ENCODE data around the gene KCNH3.
"Not testable (repeated sequence)": the region's sequence is repeated elsewhere in the genome, so short reads cannot be mapped to it uniquely, and the experiment has no call there.

Gene KCNH3

DNA sequence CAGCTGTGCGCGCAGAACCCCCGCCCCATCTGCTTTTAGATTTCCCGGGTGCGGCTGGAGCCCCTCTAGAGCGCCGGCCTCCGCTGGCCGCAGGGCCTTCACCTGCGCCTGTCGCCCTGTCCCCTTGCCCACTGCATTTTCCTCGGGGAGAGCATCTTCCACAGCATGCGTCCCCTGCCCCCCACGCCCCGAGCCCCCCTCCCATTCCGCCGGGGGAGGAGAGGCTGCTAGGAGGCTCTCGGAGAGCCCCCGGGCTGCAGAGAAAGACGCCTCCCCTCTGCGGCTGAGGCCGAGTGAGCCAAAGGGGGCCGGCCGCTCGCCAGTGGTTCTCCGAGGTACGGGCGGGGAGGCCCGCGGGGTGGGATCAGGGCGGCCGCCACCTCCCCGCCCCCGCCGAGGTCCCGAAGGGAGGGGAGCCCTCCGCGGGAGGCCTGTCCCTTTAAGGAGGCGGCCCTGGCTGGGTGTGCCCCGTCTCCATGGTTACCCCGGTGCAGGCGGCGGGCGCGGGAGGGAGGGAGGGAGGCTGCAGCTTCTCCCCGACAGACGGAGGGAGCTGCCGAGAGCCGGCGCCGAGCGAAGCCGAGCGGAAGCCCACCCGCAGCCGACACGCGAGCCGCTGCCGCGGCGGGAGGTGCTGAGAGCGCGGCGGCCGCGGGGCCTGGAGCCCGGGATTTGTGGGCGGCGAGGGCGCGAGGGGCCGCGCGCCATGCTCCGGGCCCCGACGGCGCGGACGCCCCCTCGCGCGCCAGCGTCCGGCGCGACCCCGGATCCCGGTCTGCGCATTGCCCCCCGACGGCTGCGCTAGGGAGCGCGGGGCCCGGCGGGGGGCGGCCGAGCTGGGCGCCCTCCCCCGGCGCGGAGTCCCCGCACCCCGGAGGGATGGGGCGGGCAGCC lies at the start of gene KCNH3:
KCNH3 (plus strand) TSS at position 521 of the 894 bp plus-strand sequence. CDS start 387 bp downstream, outside the sequence.
- no peak for DNase-seq

- no peak for DNase-seq
Observed at GRCh38 chr12:49489154-49489553, 49.7 kb upstream of the KCNH3 start.

GRCh38 chr12:49489720-49490119 lies 49.1 kb upstream of the KCNH3 start:
- DNase-seq = no peak

GRCh38 chr12:49491823-49492222 lies 47.0 kb upstream of the KCNH3 start:
- DNase-seq = no peak

DNA sequence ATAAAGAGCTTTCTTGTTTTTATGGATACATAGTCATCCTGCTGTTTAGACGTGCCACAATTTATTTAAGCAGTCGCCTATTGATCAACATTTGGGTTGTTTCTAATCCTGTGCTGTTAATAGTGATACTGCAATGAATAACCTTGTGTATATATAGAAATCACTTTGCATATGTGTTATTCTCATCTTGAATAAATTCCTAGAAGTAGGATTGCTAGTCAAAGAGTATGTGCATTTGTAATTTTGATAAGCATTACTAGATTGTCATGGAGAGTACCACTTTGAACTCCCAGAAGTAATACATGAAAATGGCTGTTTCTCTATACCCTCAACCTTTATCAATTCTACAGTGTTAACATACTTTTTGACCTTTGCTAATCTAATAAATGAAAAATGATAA lies 44.9 kb upstream of the KCNH3 start:
- no peak for DNase-seq

DNA sequence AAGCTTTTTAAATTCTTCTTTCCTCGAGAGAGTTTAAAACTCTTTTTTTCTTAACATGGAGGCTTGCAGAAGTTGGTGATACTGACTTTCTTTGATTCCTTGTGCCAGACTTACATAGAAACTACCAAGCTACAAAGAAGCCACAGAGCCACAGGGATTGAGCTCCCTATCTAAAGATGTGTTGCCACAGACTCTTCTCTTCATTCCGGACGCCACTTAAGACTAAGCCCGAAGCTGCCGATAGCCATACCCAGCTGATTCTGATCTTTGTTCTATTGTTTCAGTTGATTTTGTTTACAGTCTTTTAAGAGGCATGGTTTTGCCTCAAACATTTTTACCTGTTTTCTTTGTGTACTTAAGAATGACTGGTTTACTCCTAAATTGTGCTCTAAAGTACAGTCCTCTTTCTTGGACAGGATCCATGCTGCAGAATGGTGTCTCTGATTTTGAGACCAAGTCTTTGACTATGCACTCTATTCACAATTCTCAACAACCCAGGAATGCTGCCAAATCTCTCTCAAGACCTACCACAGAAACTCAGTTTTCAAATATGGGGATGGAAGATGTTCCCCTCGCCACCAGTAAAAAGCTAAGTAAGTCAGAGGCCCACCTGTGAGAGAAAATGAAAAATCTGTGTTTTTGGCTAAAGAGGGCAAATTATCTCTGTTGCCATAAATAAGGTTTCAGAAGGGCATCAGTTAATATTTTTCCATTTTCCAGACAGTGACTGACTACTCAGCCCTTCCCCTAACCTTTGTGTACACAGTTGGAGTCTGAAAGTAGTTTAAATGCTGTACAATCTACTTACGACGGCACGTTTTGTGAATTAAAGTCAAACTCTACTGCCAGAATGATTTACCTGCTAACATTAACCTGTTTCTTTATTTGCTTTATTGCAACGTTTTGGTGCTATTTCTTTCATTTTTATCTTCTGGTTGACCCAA lies 42.1 kb upstream of the KCNH3 start:
- no peak for DNase-seq

DNA sequence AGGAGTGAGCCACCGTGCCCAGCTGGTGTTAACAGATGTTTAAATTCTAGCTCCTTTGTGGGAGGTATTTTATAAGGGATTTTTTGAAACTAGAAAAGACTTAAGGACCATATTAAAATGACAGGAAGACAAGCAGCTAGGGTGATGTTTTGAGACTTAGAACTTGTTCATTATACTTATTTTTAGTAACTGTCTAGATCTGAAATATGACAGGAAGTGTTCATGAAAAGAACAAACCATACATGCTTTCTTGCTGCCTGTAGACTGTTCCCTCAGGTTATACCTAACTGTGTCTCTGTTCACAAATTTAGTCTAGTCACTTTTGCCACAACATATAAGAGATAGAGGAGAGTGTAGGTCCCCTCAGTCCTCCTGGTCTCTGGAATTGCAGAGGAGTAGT lies 36.9 kb upstream of the KCNH3 start:
- DNase-seq = no peak

GRCh38 chr12:49502590-49502989 lies 36.2 kb upstream of the KCNH3 start:
- no peak for DNase-seq

- DNase-seq = no peak
Observed at GRCh38 chr12:49503674-49504180, 35.1 kb upstream of the KCNH3 start.

DNA sequence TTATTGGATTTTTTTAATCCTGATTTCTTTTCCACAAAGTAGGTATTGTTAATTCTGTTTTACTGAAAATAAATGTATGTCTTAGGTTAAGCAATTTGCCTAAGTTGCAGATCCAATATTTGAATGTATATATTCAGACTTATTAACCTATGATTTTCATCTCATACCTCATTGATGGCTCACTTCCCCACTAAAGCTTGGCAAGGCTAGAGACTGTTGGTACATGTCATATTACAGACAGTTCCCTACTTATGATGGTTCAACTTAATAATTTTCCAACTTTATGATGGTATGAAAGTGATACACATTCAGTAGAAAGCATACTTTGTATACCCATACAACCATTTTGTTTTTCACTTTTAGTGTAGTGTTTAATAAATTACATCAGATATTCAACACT lies 33.2 kb upstream of the KCNH3 start:
- DNase-seq = no peak

DNA sequence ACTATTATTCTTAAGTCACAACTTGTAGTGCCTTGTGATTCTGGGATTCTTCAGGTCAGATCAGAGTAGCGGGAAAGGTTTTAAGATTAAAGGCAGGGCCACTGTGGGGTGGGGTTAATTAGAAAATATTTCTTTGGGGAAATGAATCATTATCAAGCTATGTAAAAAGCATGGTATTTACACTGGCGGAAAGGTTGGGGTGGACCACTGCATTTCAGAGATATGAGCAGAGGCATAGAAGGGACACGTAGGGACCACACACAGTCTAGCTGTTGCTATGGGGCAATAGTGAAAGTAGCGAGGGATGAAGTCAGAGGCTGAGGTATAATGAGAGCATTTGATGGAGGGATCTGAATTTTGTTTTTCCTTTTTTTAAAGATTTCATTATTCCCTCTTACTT lies 31.7 kb upstream of the KCNH3 start:
- no peak for DNase-seq

DNA sequence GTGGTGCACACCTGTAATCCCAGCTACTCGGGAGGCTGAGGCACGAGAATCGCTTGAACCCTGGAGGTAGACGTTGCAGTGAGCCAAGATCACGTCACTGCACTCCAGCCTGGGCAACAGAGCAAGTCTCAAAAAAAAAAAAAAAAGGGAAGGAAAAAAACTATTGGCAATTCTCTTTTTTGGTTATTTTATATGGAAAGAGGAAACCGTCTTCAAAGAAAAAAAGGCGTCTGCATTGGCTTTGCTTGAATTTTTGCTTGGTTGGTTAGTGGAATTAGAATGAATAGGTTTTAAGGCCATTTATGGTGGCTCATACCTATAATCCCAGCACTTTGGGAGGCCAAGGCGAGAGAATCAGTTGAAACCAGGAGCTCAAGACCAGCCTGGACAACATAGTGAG lies 29.1 kb upstream of the KCNH3 start:
- not testable (repeated sequence) for DNase-seq

- no peak for DNase-seq
Observed at GRCh38 chr12:49511410-49511809, 27.4 kb upstream of the KCNH3 start.

GRCh38 chr12:49512546-49512945 lies 26.3 kb upstream of the KCNH3 start:
- no peak for DNase-seq

DNA sequence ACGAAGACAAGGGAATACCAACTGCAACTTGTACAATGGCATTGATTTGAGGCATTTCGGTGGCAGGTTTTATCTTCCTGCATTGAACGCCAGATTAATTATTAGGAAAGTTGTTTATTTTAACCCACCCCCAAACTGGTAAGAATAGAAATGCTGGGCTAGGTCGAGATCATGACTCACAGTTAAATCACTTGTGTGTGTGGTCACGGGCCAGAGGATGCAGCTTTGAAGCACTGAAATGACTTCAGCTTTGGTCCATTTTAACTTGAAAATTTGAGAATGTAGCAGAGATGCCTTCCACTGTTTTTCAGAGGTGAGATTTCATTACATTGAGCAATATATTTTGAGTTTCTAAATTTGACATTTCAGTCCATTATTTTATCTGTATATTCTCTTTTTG lies 23.6 kb upstream of the KCNH3 start:
- no peak for DNase-seq

GRCh38 chr12:49518914-49519573 lies 19.8 kb upstream of the KCNH3 start:
- no peak for DNase-seq

DNA sequence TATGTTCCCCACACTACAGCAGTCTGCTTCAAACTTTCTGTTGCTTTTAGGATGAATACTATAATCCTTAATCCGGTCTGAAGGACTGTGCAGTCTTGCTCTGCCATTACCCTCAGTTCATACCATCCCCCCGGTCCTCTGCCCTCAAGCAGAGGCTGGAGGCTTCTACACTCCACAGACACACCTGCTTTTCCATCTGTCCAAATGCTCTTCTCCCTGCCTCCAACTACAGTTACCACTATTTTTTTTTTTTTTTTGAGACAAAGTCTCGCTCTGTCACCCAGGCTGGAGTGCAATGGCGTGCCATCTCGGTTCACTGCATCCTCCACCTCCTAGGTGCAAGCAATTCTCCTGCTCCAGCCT lies 19.3 kb upstream of the KCNH3 start:
- DNase-seq = no peak

DNA sequence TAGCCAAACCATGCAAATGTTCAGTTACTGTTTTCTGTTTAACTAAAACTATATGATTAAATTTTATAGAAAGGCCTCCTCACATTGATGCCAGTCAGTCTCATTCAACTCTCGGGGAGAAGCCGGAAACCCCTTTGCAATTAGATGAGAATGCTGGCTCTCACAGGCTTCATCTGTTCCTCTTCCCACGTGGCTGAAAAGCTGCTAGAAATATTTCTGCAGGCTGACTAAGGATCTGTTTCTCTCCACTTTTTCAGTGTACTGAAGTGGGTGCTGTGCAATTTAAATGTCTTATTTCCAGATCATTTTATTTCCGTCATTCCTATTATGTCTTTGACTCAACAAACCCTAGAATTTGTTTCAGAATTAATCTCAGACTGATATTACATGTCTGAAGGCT lies 17.4 kb upstream of the KCNH3 start:
- DNase-seq = no peak

- DNase-seq = no peak
Observed at GRCh38 chr12:49524660-49525324, 14.0 kb upstream of the KCNH3 start.

DNA sequence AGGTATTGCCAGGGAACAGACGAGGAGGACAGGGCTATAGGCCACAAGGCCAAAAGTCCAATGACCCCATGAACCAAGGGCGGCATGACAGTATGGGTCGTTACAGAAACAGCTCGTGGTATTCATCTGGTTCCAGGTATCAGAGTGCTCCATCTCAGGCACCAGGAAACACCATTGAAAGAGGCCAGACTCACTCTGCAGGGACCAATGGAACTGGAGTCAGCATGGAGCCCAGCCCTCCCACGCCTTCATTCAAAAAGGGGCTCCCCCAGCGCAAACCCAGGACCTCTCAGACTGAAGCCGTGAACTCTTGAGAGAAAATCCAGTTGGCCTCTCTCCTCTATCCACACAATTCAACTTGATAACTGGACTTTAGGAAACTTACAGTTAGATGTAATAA lies 12.9 kb upstream of the KCNH3 start:
- DNase-seq = no peak

DNA sequence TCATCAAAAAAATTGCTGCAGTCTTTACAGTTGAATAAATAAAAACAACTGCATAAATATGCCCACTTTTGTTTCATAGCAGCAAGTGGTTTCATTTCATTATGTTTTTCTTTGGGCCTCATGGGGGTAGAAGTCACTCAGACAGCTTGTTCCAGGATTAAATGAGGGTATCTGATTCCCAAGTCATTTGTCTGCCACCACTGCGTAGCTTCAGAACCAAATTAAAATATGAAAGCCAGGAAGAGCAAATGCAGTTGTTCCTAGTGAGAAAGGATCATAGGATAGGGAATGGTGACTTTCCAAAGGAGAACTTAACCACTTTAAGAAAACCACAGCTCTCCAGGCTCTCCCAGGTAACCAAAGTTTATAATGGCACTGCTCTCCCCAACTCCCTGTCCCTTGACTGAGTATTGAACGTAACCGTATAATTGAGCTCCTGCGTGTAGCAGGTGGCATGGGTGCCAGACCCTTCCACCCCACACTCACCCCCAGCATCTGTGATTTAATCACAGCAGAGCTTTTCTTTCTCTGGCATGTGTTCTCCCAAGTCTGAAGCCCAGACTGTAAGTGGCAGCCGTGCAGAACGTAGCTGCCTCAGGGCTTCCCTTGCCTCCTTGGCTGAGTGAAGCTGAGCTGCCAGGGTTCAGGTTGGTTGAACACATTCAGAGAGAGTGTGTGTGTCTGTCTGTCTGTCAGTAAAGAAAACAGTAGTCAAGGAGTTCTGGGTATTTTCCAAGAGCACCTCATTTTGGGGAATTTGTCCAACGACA lies 11.3 kb upstream of the KCNH3 start:
- no peak for DNase-seq

DNA sequence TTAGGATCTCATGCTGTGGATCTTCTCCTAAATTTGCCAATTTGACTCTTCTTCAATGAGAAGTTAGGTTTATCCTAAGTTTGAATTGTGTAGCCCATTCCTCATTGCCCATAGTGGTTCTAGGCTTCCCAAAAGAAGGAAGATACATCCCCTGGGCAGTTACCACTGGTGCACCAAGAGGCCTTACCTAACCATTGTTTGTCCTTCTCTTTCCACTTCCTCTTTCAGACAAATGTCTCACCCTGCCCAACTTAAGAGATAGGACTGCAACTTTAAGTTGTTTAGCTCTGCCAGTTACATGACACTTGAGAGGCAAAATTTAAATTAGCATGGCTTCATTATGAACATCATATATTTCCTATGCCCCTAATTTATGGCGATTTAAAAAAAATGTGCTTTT lies 9.4 kb upstream of the KCNH3 start:
- DNase-seq = no peak
